ENCODE data around the gene PID1. TPM values are rescaled to one million over a fixed set of nuclear protein-coding genes. Genes with fewer than 3 reads are reported as not detected.

The PID1 gene
- total RNA-seq, 2 donors from 2014 or later: 13.0 to 13.8 TPM

DNA sequence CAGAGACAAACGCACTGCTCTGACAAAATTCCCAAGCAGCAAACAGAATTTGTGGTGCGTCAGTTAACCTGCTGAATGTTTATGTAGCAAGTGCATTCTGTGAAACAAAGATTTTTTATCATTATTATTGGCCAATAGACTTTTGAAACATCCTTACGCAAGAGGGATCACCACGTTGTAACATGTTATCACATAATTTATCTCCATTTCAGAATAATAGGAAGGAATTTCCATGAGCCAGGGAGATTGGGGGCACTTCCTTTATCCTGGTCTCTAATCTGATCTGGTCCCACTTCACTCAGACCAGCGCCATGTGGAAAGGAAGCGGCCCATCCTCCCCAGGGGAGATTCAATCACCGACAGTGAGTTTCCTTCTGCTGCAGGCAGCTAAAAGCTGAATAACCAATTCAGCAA lies 166.1 kb downstream of the PID1 start:
- WGBS, 2 donors: 68 to 77% methylated on average over 7 of the region's 7 CpGs
- TF ChIP-seq, protein P1, sequence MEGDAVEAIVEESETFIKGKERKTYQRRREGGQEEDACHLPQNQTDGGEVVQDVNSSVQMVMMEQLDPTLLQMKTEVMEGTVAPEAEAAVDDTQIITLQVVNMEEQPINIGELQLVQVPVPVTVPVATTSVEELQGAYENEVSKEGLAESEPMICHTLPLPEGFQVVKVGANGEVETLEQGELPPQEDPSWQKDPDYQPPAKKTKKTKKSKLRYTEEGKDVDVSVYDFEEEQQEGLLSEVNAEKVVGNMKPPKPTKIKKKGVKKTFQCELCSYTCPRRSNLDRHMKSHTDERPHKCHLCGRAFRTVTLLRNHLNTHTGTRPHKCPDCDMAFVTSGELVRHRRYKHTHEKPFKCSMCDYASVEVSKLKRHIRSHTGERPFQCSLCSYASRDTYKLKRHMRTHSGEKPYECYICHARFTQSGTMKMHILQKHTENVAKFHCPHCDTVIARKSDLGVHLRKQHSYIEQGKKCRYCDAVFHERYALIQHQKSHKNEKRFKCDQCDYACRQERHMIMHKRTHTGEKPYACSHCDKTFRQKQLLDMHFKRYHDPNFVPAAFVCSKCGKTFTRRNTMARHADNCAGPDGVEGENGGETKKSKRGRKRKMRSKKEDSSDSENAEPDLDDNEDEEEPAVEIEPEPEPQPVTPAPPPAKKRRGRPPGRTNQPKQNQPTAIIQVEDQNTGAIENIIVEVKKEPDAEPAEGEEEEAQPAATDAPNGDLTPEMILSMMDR (IDR thresholded peaks at IDR 0.05): no peak
- no peak for TF ChIP-seq POLR2A (IDR thresholded peaks at IDR 0.05)
- Histone ChIP-seq H3K27me3 (no peaks in the 10 kb centered on the region), H3K4me3 (no peak overlapping the region), H3K27ac (no peak overlapping the region), H3K36me3 (replicated peaks in 1 of 2; ENCODE audit: insufficient read depth in 1 of 2, low read depth in 2 of 2) (no peaks in the 10 kb centered on the region), H3K4me1 (no peaks in the 10 kb centered on the region), H3K9me3 (no peaks in the 10 kb centered on the region)
- DNase-seq: no peak
- intact Hi-C loops (cut with DNase I): no loop called here
- no peak for ATAC-seq

DNA sequence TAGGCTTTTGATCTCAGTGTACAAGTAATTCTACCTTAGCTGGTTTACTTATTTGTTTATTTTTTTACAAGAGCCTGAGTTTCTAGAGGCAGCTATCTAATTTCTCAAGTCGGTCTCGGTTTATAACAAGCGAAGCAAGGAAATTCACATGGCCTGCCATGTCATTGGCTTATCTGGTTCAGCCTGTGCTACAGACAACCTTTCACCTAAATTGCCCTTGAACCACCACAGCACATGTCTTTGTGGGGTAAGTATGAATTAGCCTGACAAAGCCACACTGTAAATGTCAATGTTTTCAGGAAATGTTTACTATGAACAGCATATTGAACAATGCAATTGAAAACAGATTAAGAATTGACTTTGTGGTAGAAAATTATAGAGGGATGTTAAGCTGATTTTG lies 167.1 kb downstream of the PID1 start:
- Histone ChIP-seq H3K9me3 (no peaks in the 10 kb centered on the region), H3K4me1 (no peaks in the 10 kb centered on the region), H3K27me3 (no peaks in the 10 kb centered on the region), H3K4me3 (no peak overlapping the region), H3K36me3 (replicated peaks in 1 of 2; ENCODE audit: insufficient read depth in 1 of 2, low read depth in 2 of 2) (no peaks in the 10 kb centered on the region), H3K27ac (no peak overlapping the region)
- whole genome bisulfite sequencing, 2 donors: 83 to 98% methylated on average over 3 of the region's 3 CpGs
- ATAC-seq (no peak), DNase-seq (no peak)
- intact Hi-C loops (cut with DNase I): no loop called here
- TF ChIP-seq, protein P1 (IDR thresholded peaks at IDR 0.05): no peak
- no peak for TF ChIP-seq POLR2A (IDR thresholded peaks at IDR 0.05)

DNA sequence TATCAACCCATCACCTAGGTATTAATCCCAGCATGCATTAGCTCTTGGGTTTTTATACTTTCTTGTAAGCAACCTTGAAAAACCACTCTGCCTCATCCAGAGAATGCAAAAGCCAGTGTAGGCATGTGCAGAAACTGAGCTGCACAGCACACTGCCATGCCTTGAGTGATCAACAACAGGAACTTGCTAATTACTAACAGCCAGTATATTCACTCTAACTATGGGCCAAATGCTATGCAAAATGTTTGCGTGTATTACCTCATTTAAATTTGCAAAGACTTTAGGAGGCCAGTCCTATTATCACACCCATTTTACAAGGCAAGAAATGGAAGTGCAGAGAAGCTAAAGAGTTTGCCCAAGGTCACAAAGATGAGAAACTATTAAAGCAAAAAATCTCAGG lies 169.8 kb downstream of the PID1 start:
- H3K36me3 ChIP-seq (replicated peaks in 1 of 2; ENCODE audit: insufficient read depth in 1 of 2, low read depth in 2 of 2): no peaks in the 10 kb centered on the region
- no peaks in the 10 kb centered on the region for H3K27me3 ChIP-seq
- no peaks in the 10 kb centered on the region for H3K4me1 ChIP-seq
- no peak for TF ChIP-seq POLR2A (IDR thresholded peaks at IDR 0.05)
- TF ChIP-seq, protein P1 (IDR thresholded peaks at IDR 0.05): no peak
- WGBS, 2 donors: 74 to 92% methylated on average over 1 of the region's 1 CpG
- no peak overlapping the region for H3K4me3 ChIP-seq
- no peak overlapping the region for H3K27ac ChIP-seq
- no peaks in the 10 kb centered on the region for H3K9me3 ChIP-seq
- intact Hi-C loops (cut with DNase I): no loop called here
- ATAC-seq (no peak), DNase-seq (no peak)

DNA sequence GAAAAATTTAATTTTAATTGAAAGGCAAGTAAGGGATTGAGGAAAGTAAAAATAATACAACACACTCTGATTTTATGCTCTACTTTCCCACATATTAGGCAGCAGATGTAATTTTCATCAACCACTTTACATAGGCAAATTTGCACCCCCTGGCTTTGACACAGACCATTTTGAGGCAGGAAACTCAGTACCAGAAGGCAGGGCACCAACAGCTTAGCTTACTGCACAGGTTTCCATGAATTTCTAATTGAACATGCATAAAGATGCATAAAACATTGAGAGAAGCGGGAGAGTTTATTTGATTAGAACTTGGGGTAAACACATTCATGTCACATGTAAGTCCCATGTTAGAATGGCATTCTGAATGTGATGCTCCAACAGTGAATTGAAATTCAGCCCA lies 171.9 kb downstream of the PID1 start:
- H3K36me3 ChIP-seq (replicated peaks in 1 of 2; ENCODE audit: insufficient read depth in 1 of 2, low read depth in 2 of 2): no peaks in the 10 kb centered on the region
- WGBS, 2 donors: 96 to 97% methylated on average over 1 of the region's 1 CpG
- H3K9me3 ChIP-seq: no peaks in the 10 kb centered on the region
- H3K27ac ChIP-seq: no peak overlapping the region
- ATAC-seq: no peak
- DNase-seq: no peak
- H3K27me3 ChIP-seq: no peaks in the 10 kb centered on the region
- intact Hi-C loops (cut with DNase I): no loop called here
- H3K4me3 ChIP-seq: no peak overlapping the region
- H3K4me1 ChIP-seq: no peaks in the 10 kb centered on the region
- TF ChIP-seq, protein P1 (IDR thresholded peaks at IDR 0.05): no peak
- no peak for TF ChIP-seq POLR2A (IDR thresholded peaks at IDR 0.05)

DNA sequence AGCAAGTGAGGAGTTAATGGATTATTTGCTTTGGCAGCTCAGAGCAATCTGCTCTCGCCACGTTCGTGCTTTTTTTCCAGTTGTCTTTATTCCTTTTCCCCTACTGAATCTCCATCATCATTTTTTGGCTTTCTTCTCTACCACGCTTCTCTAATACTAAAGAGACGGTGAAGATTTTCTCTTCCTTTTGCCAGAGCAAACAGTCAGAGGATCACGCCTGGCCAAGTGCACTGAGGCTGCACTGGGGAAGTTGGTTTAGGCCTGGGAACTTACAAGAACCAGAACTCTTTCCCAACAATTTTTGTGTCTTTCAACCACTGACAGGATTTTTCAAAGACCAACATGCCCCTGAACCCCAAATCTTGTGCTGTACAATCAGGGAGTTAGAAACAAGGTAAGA lies 172.3 kb downstream of the PID1 start:
- no peaks in the 10 kb centered on the region for H3K4me1 ChIP-seq
- H3K36me3 ChIP-seq (replicated peaks in 1 of 2; ENCODE audit: insufficient read depth in 1 of 2, low read depth in 2 of 2): no peaks in the 10 kb centered on the region
- no peak for TF ChIP-seq POLR2A (IDR thresholded peaks at IDR 0.05)
- TF ChIP-seq, protein P1 (IDR thresholded peaks at IDR 0.05): no peak
- H3K27me3 ChIP-seq: no peaks in the 10 kb centered on the region
- H3K4me3 ChIP-seq: no peak overlapping the region
- H3K9me3 ChIP-seq: no peaks in the 10 kb centered on the region
- DNase-seq (no peak), ATAC-seq (no peak)
- H3K27ac ChIP-seq: no peak overlapping the region
- WGBS, 2 donors: 50 to 51% methylated on average over 6 of the region's 6 CpGs
- intact Hi-C loops (cut with DNase I): no loop called here

Data from body of pancreas (tissue), 4 donors.